GM19238 (cell line): ENCODE data around the gene PAMR1.

Experiments used
- DNase-seq: peaks from one replicate; pipeline ENCODE4 v3.0.0; 2011; ENCODE audit warnings: low spot score; ENCODE audit not compliant: insufficient read length

PAMR1 gene

DNA sequence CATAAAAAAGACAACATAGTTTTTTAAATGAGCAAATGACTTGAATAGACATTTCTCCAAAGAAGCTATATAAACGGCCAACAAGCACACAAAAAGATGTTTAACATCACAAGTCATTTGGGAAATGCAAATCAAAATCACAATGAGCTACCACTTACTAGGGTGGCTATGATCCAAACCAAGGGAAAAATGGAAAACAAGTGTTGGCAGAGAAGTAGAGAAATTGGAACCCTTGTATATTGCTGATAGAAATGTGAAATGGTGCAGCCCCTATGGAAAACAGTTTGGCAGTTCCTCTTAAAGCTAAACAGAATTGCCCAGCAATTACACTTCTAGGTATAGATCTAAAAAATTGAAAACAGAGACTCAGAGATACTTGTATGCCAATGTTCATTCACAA lies 29.0 kb downstream of the PAMR1 start:
- no peak for DNase-seq

DNA sequence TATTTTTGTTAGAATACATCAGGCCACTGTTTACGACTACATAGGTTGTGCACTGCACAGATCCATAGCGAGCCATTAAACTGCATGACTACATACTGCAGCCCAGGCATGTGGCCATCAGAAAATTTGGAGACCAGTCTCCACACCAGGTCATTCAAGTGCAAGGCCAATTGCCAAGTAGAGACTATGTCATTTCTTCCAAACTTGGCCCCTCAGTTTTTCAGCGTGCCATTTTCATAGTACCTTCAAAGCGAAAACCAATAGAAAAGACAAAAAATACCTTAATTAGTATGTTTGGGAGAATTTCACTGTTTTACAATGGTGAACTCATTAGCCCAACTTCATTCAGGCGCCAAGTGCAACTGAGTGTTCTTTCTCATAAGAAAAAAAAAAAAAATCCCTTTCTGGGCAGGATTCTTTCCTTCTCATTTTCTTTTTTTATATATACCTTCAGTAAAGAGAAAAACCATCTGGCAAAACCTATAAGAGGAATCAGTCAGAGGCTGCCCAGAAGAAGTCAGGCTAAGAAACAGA lies 30.4 kb downstream of the PAMR1 start:
- no peak for DNase-seq

DNA sequence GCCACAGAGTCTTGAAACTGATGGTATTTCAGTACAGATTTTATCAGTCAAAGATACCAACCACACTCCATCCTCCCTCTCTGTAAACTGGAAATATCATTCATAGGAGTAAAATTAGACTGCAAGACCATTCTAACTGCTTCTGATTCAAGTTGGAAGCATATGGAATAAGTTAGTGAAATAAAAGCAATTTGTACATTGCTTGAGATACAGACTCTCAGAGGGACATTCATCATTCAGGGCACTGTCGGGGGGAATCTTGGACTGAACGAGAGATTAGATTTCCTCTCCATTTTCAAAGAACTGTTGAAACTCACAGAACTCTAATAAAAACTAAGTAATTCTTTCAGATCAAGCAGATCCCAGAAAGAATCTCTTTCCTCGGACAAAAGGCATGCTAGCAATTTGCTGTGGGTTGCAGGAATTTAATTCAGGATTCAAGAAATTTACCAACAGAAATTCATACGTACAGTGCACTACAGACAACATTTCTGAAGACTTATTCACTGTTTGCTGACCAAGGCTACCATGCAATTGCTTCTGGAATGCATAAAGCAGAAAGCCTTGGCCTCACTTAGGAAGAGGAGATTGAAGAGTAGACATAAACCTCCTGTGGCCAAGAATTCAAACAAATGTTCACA lies 34.1 kb downstream of the PAMR1 start:
- no peak for DNase-seq

DNA sequence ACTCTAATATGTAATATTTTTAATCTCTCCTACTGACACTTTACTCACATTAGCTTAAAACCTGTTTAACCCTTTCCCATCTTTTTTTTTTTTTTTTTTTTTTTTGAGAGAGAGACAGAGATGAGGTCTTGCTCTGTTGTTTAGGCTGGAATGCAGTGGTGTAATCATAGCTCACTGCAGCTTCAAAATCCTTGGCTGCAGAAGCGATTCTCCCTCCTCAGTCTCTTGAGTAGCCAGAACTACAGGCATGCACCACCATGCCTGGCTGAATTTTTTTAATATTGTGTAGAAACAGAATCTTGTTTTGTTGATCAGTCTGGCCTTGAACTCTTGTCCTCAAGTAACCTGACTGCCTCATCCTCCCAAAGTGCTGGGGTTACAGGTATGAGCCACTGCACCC lies 37.3 kb downstream of the PAMR1 start:
- DNase-seq, result no peak

DNA sequence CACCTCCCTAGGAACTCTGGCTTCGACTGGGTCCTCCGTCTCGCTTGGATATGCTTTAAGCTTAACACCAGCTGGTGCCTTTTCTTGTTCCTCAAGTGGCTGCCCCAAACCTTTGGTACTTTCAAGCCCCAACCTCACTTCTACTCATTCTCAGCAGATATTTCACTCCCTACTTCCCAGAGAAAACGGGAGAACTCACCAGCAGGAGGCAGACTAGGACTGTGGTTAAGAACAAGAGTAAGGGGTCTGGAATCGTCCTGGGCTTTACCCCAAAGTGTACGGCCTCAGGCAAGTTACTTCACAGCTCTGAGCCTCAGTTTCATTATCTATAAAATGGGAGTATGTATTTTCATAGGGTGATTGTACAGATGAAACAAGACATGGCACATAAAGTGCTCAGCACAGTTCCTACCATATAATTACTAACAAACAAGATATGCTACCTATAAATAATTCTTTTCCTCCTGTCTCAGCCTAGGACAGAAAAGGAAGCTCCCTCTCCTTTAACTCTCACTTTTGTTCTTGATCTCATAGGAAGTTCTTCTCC lies 37.8 kb downstream of the PAMR1 start:
- DNase-seq, result no peak

DNA sequence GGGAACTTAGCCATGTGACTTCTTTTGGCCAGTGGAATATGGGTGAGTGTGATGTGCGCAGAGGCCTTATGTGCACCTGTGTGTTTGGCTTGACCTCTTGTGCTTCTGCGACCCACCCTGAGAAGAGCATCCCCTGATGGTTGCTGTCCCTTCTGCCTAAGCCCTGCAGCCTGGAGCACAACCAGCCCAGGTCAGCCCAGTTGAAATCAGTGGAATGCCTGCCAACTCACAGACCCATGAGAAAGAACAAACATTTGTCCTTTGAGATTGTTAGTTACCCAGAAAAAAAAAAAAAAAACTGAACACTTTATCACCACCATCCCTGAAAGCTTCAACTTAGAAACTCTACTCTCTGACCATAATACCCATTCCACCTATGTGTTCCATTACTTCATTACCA lies 38.5 kb downstream of the PAMR1 start:
- no peak for DNase-seq

DNA sequence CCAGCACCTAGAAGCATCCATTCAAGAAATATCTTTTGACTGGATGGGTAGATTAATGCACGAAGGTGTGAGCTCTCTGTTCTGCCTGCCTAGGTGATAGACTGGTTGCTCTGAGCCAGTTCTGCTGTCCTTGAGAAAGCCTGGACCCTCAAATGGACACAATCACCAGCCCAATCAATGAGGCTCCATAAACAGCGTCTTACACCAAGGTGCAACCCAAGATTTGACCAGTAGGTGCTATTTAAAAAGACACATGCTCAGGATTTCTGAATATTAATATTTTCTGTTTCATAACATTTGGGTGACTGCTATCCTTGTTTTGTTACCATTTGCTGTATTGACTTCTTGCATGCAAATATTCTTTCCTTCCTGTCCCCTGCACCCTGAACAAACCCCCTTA lies 39.0 kb downstream of the PAMR1 start:
- DNase-seq, result no peak

DNA sequence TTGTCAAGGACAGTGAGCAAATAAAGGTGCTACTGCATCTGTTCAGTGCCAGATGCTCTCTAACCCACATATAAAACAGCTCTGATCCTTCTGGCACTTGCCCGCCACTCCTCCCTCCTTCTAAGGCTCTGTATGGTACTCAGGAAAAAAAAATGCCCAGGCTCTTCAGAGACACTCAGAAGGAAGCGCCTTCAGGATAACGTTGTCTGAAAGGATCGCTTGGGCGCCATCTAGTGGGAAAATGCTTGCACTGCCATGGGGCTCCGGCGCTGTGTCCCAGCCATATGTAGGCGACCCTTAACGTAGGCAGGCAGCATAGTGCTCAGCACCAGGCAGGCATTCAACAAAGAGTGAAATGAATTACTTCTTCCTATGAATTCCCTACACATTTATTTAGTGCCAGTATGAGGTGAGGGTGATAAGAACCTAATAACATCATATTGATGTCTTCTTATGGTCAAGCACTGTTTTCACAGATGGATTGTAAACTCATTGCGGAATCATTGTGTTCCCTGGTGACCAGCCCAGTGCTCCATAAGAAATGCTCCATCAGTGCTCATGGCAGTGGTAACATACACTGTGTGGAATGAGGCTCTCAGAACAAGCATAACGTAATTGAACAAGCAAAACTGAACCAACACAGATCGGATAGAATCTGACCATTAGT lies 39.6 kb downstream of the PAMR1 start:
- DNase-seq, result peak; percentile 40

DNA sequence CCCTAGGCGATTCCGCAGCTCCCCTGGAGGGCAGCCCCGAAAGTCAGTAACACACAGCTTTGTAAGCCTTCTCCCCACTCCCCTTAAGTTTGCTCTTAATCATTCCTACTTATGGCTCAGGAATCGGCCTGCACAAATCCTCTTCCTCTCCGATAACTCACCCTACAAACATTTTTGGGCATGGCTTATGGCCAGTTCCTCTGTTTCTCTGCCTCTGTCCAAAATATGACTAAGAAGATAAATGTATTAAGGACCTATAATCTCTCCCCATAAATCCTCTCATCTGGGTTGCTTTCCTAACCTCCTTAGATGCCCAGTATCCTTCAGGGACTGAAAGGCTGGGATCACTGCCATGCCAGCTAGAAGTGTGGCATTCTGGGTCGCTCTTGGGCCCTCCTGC lies 41.0 kb downstream of the PAMR1 start:
- no peak for DNase-seq

DNA sequence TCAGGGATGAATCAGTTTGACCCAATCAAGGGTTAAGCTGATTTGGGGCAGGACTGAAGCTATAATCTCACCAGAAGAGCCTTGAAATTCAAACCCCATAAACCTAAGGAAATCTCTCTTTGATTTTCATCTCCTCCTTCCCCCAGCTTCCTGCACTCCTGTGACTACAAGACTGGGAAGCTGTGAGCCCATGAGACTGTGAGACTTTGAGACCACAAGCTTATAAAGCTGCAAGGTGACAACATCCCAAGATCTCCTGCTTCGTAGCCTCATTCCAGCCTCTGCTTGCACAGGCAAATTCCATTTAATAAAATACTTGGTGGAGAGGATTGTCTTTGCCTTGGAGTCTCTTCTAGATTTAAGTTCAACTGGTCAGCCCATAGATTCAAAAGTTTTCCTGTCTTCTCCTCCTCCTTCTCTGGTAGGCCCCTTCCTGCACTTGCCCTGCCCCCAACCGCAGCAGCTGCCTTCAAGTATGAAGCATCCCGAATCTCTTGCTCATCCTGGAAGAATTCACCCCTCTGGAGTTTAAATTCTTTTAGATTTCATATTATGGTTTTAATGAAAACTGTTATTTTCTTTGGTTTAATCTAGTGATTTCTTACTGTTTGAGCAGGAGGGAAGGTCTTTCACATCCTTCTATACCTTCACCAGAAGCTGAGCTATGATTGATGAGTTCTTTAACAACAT lies 42.1 kb downstream of the PAMR1 start:
- no peak for DNase-seq

DNA sequence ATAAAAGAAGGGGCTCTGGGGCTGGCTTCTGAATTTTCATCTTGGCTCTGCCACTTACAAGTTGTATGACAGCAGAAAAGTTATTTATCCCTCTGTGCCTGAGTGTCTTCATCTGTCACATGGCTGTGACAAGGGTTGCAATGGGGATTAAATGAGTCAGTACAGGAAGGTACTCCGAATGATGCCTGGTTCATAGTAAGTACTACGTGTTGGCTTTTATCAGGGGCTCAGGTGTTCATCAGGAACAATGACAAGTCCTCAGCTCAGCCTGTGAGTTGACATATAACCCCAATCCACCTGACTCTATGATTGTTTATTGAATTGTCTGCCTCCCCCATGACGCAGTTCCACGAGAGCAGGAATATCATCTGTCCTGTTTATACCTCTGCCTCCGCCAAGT lies 45.7 kb downstream of the PAMR1 start:
- no peak for DNase-seq

DNA sequence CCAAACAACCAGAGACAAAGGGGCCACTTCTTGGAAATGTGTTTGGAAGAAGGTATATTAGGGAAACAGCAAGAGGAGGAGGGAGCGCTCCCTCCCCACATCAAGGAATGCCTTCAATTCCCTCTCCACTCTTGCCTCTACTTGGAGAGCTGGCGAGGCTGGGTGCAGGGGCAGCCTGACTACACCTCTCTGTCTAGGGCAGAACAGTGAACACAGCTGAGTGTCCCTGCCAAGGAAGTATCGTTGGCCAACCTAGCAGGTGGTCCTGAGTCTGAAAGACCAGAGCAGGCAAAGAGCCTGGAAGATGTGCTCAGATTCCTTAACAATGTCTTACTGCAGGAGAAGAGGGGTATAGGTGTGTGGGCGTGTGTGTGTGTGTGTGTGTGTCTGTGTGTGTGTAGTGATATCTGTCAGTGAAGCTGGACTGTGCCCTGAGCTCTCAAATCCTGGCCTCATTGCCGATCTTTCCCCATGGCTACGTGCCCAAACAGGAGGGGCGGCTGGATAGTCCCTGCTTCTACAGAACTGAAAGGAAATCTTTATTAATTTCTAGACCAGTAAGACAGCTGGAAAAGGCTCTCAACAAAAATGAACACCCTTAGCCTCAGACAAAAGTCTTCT lies 46.8 kb downstream of the PAMR1 start:
- no peak for DNase-seq

DNA sequence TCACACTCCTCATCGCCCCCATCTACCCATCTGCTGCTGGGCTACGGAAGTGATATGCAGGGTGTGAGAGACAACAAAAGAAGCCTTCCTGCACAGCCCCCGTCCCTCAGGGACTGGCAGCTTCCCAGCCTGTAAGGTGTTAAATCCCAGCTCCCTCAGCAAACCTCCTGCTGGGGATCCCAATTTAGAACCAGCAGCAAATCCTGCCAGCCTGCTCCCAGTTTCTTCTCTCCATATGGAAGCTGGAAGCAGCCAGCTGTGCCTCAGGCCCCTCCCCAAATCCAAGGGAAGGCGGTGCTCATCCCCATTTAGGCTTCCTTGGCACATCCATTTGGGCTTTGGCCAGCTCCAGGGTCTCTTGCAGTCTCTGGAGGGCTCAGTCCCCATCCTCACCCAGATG lies 47.5 kb downstream of the PAMR1 start:
- DNase-seq, result no peak

DNA sequence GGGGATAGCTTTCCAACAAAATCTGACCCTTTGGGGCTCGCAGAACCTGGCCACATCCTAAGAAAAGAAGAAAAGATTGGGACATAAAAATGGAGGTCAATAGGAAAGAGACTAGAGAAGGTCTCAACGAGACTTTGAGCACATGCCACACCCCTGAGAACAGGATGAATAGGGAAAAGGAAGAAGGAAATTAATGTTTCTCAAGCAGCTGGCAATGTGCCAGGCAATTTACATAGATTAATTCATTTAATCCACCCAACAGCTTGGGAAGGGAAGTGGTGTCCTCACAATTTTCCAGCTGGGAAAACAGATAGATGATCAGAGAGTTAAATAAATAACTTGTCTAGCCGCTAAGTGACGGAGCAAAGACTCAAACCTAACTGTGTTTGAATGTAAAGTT lies 50.7 kb downstream of the PAMR1 start:
- DNase-seq, result no peak

DNA sequence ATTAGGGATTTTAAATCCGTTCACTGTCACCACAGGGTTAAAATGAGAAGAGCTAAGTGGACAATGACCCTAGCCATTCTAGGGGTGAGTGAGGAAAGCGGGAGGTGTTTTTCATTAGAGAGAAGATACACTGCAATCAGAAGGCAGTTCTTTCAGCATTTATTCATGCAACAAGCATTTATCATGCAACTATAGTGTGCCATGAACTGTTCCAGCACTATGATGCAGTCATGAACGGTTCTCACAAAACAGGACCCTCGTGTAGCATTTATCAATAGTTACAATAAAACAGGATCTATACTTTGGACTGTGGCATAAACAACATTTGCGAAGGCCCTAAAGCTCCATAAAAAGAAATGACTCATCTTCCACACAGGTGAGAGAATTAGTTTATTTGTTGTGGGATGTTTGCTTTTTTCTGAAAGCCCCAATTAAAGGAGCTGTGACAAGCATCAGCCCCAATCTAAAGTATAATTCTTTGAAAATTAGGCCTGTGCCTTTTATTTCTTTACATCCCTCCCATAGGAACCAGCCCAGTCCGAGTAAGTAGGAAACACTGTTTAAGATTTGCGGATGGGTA lies 51.5 kb downstream of the PAMR1 start:
- no peak for DNase-seq

DNA sequence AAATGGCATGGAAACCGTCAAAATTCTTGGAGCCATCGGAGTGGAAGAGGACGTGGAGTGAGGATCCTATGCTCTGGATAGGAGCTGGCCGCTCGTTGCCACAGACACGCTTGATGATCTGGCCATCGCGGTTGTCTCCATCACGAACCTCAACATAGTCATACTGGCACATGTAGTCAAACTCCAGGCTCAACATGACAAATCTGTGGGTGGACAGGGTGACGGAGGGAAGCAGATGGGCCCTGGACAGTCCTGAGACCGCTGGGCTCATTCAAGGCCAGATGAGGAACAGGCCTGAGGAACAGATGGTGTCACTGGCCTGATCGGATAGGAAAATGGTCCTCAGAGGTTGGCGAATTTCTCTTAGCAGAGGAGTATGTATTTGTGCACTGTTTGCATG lies 54.8 kb downstream of the PAMR1 start:
- DNase-seq, result no peak

DNA sequence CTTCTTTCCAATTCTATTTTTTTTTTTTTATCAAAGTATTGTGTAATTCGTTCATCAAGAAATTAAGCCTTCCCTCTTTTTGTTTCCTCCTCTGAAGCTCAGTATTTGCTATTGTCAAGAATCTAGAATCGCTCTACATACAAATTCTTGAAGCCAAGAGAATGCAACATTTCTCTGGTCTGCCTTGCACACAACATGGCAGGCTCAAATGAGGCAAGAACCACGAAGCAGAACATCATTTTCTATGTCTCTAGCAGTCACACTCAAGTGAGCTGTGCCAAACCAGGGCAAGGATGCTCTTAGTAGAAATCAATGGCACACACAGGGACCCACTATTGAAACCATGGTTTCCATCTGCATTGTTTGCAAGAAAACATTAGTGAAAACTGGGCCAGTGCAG lies 59.4 kb downstream of the PAMR1 start:
- DNase-seq, result no peak

DNA sequence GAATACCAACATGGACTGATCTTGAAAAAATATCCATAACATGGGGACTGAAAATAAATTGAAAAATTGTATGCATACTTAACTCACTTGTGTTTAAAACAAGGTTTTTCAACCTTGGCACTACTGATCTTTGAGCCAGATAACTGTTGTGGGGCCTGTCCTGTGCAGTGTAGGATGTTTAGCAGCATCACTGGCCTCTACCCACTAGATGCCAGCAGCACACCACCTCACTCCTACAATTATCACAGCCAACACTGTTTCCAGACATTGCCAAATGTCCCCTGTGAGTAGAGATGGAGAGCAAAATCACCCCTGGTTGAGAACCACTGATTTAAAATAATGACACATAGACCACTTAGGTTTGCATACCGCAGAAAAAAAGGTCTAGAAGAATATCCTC lies 61.1 kb downstream of the PAMR1 start:
- DNase-seq, result no peak

DNA sequence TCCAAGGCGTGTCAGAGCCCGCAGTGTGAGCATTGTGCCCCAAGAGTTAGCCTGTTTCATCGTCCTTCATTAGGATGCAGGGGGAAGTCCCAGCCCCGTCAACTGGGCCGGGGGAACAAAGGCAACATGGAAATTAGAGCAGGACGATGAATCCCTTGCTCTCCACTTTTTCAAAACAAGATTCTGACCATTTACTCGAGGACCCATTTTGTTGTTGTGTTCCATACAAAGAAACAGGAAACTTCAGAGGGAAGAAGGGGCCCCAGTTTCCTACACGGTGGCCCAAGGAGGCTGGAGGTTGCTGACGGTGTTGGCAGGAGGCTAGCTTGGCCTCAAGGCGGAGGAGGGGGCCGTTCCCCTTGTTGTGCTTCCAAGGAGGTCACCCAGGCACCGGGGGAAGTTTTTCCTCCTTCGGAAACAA lies 62.1 kb downstream of the PAMR1 start:
- no peak for DNase-seq

DNA sequence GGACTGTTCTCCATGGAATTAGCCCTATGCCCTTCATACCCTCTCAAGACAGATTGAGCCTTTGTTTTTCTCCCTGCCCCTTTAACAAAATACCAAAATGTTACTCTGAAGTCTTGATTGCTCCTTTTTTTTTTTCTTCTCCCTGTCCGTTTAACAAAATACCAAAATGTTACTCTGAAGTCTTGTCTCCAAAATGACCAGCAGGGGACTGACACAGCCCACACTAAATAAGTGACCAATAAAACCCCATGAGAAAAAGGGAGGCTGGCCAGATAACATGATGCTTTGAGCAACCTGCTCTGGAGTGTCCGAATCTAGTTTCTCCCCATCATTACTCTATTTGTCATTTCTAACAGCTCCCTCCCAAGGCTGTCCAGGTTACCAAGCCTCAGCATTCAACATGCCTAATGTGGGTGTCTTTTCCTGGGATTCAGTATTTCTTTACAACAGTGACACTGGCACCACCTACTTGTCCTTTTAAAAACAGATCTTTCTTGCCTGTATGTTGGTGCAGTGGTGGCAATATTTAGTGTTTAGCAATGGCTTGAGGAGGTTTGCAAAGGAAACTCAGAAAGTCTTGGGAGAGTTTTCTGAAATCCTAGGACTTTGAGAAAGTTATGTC lies 63.4 kb downstream of the PAMR1 start:
- DNase-seq, result no peak

DNA sequence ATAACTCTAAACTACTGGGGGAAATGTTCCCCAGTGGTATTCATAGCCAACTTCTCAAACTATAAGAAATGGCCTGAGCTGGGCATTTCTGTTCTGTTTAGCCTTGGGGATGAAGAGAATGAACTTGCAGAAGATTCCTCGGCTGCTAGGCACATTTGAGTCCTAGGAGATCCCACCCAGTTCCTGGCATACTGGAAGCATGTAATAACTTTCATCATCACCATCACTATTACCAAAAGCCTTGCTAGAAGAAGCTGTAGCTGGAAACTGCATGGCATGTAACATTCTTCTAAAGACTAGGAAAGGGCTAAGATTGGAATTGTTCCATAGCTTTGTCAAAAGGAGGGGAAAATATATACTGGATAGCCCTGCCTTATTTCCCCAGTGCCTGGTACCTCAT lies 65.9 kb downstream of the PAMR1 start:
- DNase-seq, result no peak
